ENCODE data around the gene SDK2. TPM values are rescaled to one million over a fixed set of nuclear protein-coding genes. Genes with fewer than 3 reads are reported as not detected.

The SDK2 gene
- total RNA-seq, 3 donors from 2014 or later (not counting 1 experiment from before 2014, with no cell fraction given), result 0.41 to 0.90 (median 0.49) TPM

DNA sequence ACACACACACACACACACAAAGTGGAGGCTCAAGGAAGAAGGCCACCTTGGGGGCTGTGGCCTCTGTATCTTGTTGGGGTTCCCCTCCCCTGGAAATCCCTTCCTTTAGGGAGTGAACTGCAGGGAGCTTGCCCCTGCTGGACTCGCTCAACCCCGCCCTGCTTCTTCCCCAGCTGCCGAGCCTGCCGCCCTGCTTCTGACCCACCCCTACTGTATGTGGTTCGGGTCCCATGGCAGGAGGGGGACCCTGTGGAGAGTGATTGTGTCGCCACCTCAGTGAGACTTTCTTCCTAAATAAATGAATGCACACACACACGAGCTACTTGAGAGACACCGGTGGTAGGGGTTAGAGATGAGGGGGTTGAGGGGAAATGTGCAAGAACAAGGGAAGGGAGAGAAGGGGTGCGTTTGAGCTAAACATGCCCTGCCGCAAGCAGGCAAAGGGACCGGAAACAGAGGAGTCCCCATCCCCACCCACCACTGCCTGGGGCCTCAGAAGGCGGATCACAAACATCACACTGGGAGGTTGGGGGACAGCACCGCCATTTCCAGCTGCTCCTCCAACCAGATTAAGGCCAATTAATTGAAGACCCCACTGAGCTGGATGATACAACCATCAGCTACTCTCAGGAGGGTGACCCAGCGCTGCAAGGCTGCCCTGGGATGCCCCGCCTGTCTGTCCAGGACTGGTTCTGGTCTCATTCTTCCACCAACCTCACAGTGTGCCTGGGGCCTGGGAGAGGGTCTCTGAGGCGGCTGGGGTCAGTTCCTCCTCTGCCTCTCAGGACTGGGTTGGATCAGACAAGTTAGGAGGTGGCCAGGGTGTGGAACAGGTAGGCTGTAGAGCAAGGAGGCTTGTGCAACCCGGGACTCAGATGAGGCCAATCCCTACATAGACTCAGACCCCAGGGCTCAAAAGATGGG lies 98.9 kb downstream of the SDK2 start:
- Histone ChIP-seq H3K4me3 (ENCODE audit: low read length) (no peak overlapping the region), H3K4me1 (ENCODE audit: control insufficient read depth, insufficient read depth, low read length) (peaks cover 11% of the 10 kb centered on the region), H3K27me3 (ENCODE audit: control insufficient read depth, insufficient read depth, low read length) (no peaks in the 10 kb centered on the region), H3K36me3 (ENCODE audit: control insufficient read depth, insufficient read depth, low read length) (no peaks in the 10 kb centered on the region), H3K27ac (ENCODE audit: low read length) (no peak overlapping the region), H3K9me3 (ENCODE audit: control insufficient read depth, insufficient read depth, low read length) (no peaks in the 10 kb centered on the region)
- intact Hi-C loops (cut with micrococcal nuclease), result no loop called here
- Mint-ChIP-seq H3K4me3 (no peak overlapping the region), H3K36me3 (no peaks in the 10 kb centered on the region), H3K27ac (no peak overlapping the region), H3K9me3 (no peaks in the 10 kb centered on the region), H3K27me3 (ENCODE audit: low read depth in 2 of 2) (peaks cover 6 to 12% of the 10 kb centered on the region in 2 donors), H3K4me1 (no peaks in the 10 kb centered on the region)
- TF ChIP-seq, protein P1, sequence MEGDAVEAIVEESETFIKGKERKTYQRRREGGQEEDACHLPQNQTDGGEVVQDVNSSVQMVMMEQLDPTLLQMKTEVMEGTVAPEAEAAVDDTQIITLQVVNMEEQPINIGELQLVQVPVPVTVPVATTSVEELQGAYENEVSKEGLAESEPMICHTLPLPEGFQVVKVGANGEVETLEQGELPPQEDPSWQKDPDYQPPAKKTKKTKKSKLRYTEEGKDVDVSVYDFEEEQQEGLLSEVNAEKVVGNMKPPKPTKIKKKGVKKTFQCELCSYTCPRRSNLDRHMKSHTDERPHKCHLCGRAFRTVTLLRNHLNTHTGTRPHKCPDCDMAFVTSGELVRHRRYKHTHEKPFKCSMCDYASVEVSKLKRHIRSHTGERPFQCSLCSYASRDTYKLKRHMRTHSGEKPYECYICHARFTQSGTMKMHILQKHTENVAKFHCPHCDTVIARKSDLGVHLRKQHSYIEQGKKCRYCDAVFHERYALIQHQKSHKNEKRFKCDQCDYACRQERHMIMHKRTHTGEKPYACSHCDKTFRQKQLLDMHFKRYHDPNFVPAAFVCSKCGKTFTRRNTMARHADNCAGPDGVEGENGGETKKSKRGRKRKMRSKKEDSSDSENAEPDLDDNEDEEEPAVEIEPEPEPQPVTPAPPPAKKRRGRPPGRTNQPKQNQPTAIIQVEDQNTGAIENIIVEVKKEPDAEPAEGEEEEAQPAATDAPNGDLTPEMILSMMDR (IDR thresholded peaks at IDR 0.05), result no peak
- no peak for ATAC-seq
- DNase-seq, result no peak
- WGBS (ENCODE audit: insufficient coverage), result 91% methylated on average over 16 of the region's 17 CpGs

DNA sequence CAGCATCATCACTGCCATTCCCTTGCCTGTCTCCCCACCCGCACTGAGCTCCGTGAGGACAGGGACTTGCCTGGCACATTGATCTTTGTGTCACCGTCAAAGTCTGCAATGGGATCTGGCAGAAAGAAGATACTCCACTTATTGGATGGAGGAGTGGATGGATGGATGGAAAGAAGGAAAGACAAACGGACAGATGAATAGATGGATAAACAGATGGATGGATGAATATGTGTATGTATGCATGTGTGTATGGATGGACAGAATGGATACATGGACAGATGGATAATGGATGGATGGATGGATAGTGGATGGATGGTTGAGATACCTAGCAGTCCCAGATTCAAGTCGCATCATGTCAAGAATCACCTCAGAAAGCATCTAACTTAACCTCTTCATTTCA lies 99.9 kb downstream of the SDK2 start:
- ATAC-seq (no peak), DNase-seq (no peak)
- TF ChIP-seq, protein P1 (IDR thresholded peaks at IDR 0.05), result no peak
- Mint-ChIP-seq H3K27ac (no peak overlapping the region), H3K9me3 (no peaks in the 10 kb centered on the region), H3K27me3 (ENCODE audit: low read depth in 2 of 2) (peaks cover 3 to 8% of the 10 kb centered on the region in 2 donors), H3K4me3 (no peak overlapping the region), H3K36me3 (no peaks in the 10 kb centered on the region), H3K4me1 (no peaks in the 10 kb centered on the region)
- no peak overlapping the region for H3K4me3 ChIP-seq (ENCODE audit: low read length)
- H3K27ac ChIP-seq (ENCODE audit: low read length), result no peak overlapping the region
- H3K36me3 ChIP-seq (ENCODE audit: control insufficient read depth, insufficient read depth, low read length), result no peaks in the 10 kb centered on the region
- no peaks in the 10 kb centered on the region for H3K9me3 ChIP-seq (ENCODE audit: control insufficient read depth, insufficient read depth, low read length)
- peaks cover 11% of the 10 kb centered on the region for H3K4me1 ChIP-seq (ENCODE audit: control insufficient read depth, insufficient read depth, low read length)
- WGBS (ENCODE audit: insufficient coverage), result 91% methylated on average over 4 of the region's 5 CpGs
- intact Hi-C loops (cut with micrococcal nuclease), result no loop called here
- H3K27me3 ChIP-seq (ENCODE audit: control insufficient read depth, insufficient read depth, low read length), result no peaks in the 10 kb centered on the region

DNA sequence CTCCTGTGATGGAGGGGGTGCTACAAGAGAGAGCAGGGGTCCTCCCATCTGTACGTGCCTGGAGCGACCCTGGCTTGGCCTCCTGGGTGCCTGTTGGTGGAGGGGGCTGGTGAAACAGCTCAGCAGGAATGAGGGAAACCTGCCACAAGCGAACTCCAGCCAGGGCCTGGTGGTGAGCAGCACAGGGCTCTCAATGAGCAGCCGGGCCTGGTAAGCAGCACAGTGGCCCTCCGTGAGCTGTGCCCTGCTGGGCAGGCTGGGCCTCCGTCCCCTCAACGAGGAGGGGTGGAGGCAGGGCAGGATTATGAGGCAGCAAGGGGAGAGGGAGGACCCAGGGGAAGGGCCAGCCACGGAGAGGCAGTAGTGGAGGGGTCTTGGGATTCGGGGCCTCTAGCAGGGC lies 101.9 kb downstream of the SDK2 start:
- Mint-ChIP-seq H3K36me3 (no peaks in the 10 kb centered on the region), H3K4me1 (no peaks in the 10 kb centered on the region), H3K9me3 (no peaks in the 10 kb centered on the region), H3K27me3 (ENCODE audit: low read depth in 2 of 2) (no peaks in the 10 kb centered on the region), H3K27ac (no peak overlapping the region), H3K4me3 (no peak overlapping the region)
- no peak overlapping the region for H3K4me3 ChIP-seq (ENCODE audit: low read length)
- 85% methylated on average over 9 of the region's 9 CpGs for WGBS (ENCODE audit: insufficient coverage)
- peaks cover 4% of the 10 kb centered on the region for H3K4me1 ChIP-seq (ENCODE audit: control insufficient read depth, insufficient read depth, low read length)
- ATAC-seq (no peak), DNase-seq (no peak)
- H3K27me3 ChIP-seq (ENCODE audit: control insufficient read depth, insufficient read depth, low read length), result no peaks in the 10 kb centered on the region
- H3K27ac ChIP-seq (ENCODE audit: low read length), result no peak overlapping the region
- TF ChIP-seq, protein P1 (IDR thresholded peaks at IDR 0.05), result no peak
- H3K9me3 ChIP-seq (ENCODE audit: control insufficient read depth, insufficient read depth, low read length), result no peaks in the 10 kb centered on the region
- intact Hi-C loops (cut with micrococcal nuclease), result no loop called here
- H3K36me3 ChIP-seq (ENCODE audit: control insufficient read depth, insufficient read depth, low read length), result no peaks in the 10 kb centered on the region
